Body of pancreas (tissue), 4 donors: Measurements from ENCODE around the gene CCL7.

Experiments used
- CTCF ChIP-seq, 7 experiments: fragments of 450-650 bp in 4 of 7; fragments of 200-600 bp in 3 of 7; sonication (generic) in 3 of 7; IDR thresholded peaks; one replicate each; pipeline ENCODE4 v1.5.1; 2016 to 2019; ENCODE audit warnings: antibody characterized with exemption in 7 of 7
- POLR2A ChIP-seq, 3 donors: fragments of 450-650 bp; IDR thresholded peaks; one replicate each; pipeline ENCODE4 v1.6.1; 2016; ENCODE audit warnings: antibody characterized with exemption in 3 of 3, mild to moderate bottlenecking in 2 of 3

- no peak for TF ChIP-seq CTCF (IDR thresholded peaks at IDR 0.05)
- TF ChIP-seq POLR2A (IDR thresholded peaks at IDR 0.05), result no peak
Observed at GRCh38 chr17:34287875-34288274, 17.9 kb downstream of the CCL7 start.
